GM12891 (cell line): ENCODE measurements around the gene SASH1.

ENCODE experiments used
- POLR2A ChIP-seq: IDR thresholded peaks from 2 replicates; pipeline ENCODE4 v1.6.1; 2011; ENCODE audit warnings: low read depth, low read length, control low read depth
- POLR2AphosphoS5 ChIP-seq: IDR thresholded peaks from 2 replicates; pipeline ENCODE4 v1.6.1; 2011; ENCODE audit warnings: low read depth, low read length, control low read depth
- TAF1 ChIP-seq: IDR thresholded peaks from 2 replicates; pipeline ENCODE4 v1.6.1; 2011; ENCODE audit warnings: low read depth, low read length, control low read depth

DNA sequence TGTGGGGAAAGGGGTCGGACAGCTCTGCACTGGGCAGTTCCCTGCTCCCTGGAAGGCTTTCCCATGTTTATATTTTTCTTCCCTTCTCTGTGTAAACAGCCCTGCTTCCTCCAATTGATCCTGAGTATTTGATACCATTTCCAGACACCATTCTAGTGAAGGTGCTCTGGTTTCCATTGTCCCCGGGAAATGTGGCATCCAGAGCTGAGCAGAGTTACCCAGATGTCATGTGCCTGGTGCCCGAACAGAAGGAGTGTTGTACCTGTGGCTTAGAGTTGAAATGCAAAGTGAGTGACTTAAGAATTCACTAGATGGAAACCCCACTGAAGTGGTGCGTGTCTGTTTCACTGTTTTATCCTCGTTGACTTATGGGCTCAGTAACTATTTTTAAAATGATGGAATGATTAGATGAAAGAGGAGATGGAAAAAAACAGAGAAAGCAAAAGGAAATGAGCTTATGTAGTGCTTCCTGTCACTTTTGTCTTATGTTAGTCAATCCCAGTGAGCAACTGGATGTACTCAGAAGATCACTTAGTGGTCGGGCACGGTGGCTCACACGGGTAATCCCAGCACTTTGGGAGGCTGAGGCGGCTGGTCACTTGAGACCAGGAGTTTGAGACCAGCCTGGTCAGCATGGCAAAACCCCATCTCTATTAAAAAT is 83.8 kb downstream of the SASH1 start:
- TF ChIP-seq TAF1 = no peak
- no peak for TF ChIP-seq POLR2A
- TF ChIP-seq POLR2AphosphoS5 = no peak
